Neural progenitor cell (in vitro differentiated cells): ENCODE data around the gene SCLY. TPM values are rescaled to one million over a fixed set of nuclear protein-coding genes. Genes with fewer than 3 reads are reported as not detected.
"Not testable (repeated sequence)": the region's sequence is repeated elsewhere in the genome, so short reads cannot be mapped to it uniquely, and the experiment has no call there.

Experiments
- DNase-seq: peaks from one replicate; pipeline ENCODE4 v3.0.0-alpha.2; 2016; ENCODE audit warnings: low spot score
- H2AFZ ChIP-seq: fragments of 200-600 bp; sonication (generic); replicated peaks from 2 replicates; pipeline ENCODE4 v1.6.1; 2016; ENCODE audit warnings: antibody characterized with exemption
- H3F3A ChIP-seq: fragments of 200-600 bp; sonication (generic); 2 replicates; pipeline ENCODE4 v1.6.1; 2016; ENCODE audit warnings: antibody characterized with exemption, low read depth
- H3K27ac ChIP-seq: fragments of 200-600 bp; sonication (generic); 2 replicates; pipeline ENCODE4 v1.5.1; 2016; ENCODE audit warnings: mild to moderate bottlenecking
- H3K27me3 ChIP-seq: fragments of 200-600 bp; sonication (generic); 2 replicates; pipeline ENCODE4 v1.6.1; 2016; ENCODE audit warnings: mild to moderate bottlenecking, moderate library complexity
- H3K36me3 ChIP-seq: fragments of 200-600 bp; sonication (generic); 2 replicates; pipeline ENCODE4 v1.5.1; 2016
- H3K4me1 ChIP-seq: fragments of 200-600 bp; sonication (generic); 2 replicates; pipeline ENCODE4 v1.6.1; 2016; ENCODE audit warnings: mixed run types
- H3K4me2 ChIP-seq: fragments of 200-600 bp; sonication (generic); 2 replicates; pipeline ENCODE4 v1.6.1; 2016
- H3K4me3 ChIP-seq: fragments of 200-600 bp; sonication (generic); 2 replicates; pipeline ENCODE4 v1.5.1; 2016
- H3K79me2 ChIP-seq: fragments of 200-600 bp; sonication (generic); 2 replicates; pipeline ENCODE4 v1.6.1; 2016; ENCODE audit warnings: low read depth
- H3K9ac ChIP-seq: fragments of 200-600 bp; sonication (generic); 2 replicates; pipeline ENCODE4 v1.6.1; 2016
- H3K9me3 ChIP-seq: fragments of 200-600 bp; sonication (generic); 2 replicates; pipeline ENCODE4 v1.5.1; 2016; ENCODE audit warnings: low read depth
- H4K20me1 ChIP-seq: fragments of 200-600 bp; sonication (generic); 2 replicates; pipeline ENCODE4 v1.6.1; 2016; ENCODE audit warnings: low read depth
- H3K27ac Mint-ChIP-seq: 3 replicates; pipeline ENCODE4 v1.8.0; 2021; ENCODE audit warnings: mixed read lengths
- H3K27me3 Mint-ChIP-seq: 2 replicates; pipeline ENCODE4 v1.8.0; 2022; ENCODE audit warnings: low read depth, mild to moderate bottlenecking, inconsistent platforms, moderate library complexity, mixed read lengths; ENCODE audit not compliant: insufficient read depth
- H3K36me3 Mint-ChIP-seq: 3 replicates; pipeline ENCODE4 v1.8.0; 2021; ENCODE audit warnings: mixed read lengths
- H3K4me1 Mint-ChIP-seq: 3 replicates; pipeline ENCODE4 v1.8.0; 2021; ENCODE audit warnings: mixed read lengths
- H3K4me3 Mint-ChIP-seq: 3 replicates; pipeline ENCODE4 v1.8.0; 2021; ENCODE audit warnings: mild to moderate bottlenecking, moderate library complexity, mixed read lengths
- H3K9me3 Mint-ChIP-seq: 3 replicates; pipeline ENCODE4 v1.8.0; 2020; ENCODE audit warnings: mixed read lengths
- EZH2 ChIP-seq: fragments of 200-600 bp; sonication (generic); IDR thresholded peaks from 2 replicates; pipeline ENCODE4 v1.6.1; 2017; ENCODE audit warnings: antibody characterized with exemption, mild to moderate bottlenecking, moderate library complexity
- EZH2phosphoT487 ChIP-seq: fragments of 200-600 bp; sonication (generic); IDR thresholded peaks from 2 replicates; pipeline ENCODE4 v1.6.1; 2017; ENCODE audit warnings: antibody characterized with exemption
- total RNA-seq: library from RNA; depleted of rRNA; stranded (reverse); fragments of >200 nt; gene quantifications from 2 replicates; pipeline ENCODE4 v1.2.3, GENCODE V29; 2015; ENCODE audit warnings: low replicate concordance
- TF ChIP-seq, protein P1 (sequence below): fragments of 200-600 bp; sonication (generic); IDR thresholded peaks from 2 replicates; pipeline ENCODE4 v1.5.1; 2017; ENCODE audit warnings: antibody characterized with exemption, mild to moderate bottlenecking

The SCLY gene
- total RNA-seq, 1 donor from 2014 or later = 44.1 TPM

DNA sequence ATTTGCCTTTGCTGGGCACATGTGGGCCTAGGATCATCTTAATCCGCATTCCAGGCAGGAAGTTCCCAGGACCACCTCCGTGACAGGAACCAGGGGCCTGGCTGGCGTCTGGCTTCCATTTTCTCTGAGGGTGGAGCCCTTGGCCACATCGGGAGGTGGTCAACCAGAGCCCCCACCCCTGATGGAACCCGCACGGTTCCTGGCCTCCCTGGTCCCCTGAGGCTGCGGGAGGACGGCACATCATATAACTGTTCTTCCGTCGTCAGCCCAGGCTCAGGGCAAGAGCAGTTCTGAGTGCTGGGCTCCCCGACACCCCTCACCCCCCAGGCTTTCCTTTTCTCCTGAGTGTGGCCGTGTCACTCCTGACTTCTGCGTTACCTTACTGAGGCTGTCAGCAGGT lies 52.8 kb downstream of the SCLY start:
- DNase-seq = no peak
- H3K27ac Mint-ChIP-seq = no peak overlapping the region
- H3K9me3 Mint-ChIP-seq = peaks cover 21% of the 10 kb centered on the region
- TF ChIP-seq EZH2 (no peak), EZH2phosphoT487 (no peak)
- TF ChIP-seq, protein P1, sequence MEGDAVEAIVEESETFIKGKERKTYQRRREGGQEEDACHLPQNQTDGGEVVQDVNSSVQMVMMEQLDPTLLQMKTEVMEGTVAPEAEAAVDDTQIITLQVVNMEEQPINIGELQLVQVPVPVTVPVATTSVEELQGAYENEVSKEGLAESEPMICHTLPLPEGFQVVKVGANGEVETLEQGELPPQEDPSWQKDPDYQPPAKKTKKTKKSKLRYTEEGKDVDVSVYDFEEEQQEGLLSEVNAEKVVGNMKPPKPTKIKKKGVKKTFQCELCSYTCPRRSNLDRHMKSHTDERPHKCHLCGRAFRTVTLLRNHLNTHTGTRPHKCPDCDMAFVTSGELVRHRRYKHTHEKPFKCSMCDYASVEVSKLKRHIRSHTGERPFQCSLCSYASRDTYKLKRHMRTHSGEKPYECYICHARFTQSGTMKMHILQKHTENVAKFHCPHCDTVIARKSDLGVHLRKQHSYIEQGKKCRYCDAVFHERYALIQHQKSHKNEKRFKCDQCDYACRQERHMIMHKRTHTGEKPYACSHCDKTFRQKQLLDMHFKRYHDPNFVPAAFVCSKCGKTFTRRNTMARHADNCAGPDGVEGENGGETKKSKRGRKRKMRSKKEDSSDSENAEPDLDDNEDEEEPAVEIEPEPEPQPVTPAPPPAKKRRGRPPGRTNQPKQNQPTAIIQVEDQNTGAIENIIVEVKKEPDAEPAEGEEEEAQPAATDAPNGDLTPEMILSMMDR = no peak
- no peaks in the 10 kb centered on the region for H4K20me1 ChIP-seq
- H2AFZ ChIP-seq = no peak overlapping the region
- no peak overlapping the region for H3K27ac ChIP-seq
- H3K9ac ChIP-seq = no peak overlapping the region
- H3K4me1 ChIP-seq = peaks cover 9% of the 10 kb centered on the region
- H3K4me3 ChIP-seq = no peak overlapping the region
- H3K27me3 Mint-ChIP-seq = peaks cover 13% of the 10 kb centered on the region
- H3K9me3 ChIP-seq = peaks cover 10% of the 10 kb centered on the region
- no peaks in the 10 kb centered on the region for H3K36me3 Mint-ChIP-seq
- peaks cover 11% of the 10 kb centered on the region for H3K27me3 ChIP-seq
- H3K4me2 ChIP-seq = no peak overlapping the region
- no peaks in the 10 kb centered on the region for H3K79me2 ChIP-seq
- H3K4me1 Mint-ChIP-seq = peaks cover 10% of the 10 kb centered on the region
- H3F3A ChIP-seq = peaks cover 9% of the 10 kb centered on the region
- H3K4me3 Mint-ChIP-seq = no peak overlapping the region
- H3K36me3 ChIP-seq = no peaks in the 10 kb centered on the region

GRCh38 chr2:238114331-238114841 lies 53.6 kb downstream of the SCLY start:
- Mint-ChIP-seq H3K36me3 (no peaks in the 10 kb centered on the region), H3K4me1 (peaks cover 2% of the 10 kb centered on the region), H3K9me3 (peaks cover 21% of the 10 kb centered on the region), H3K27me3 (peaks cover 13% of the 10 kb centered on the region), H3K4me3 (no peak overlapping the region), H3K27ac (no peak overlapping the region)
- Histone ChIP-seq H2AFZ (no peak overlapping the region), H4K20me1 (no peaks in the 10 kb centered on the region), H3K79me2 (no peaks in the 10 kb centered on the region), H3K4me2 (no peak overlapping the region), H3K4me1 (peaks cover under 1% of the 10 kb centered on the region), H3K36me3 (no peaks in the 10 kb centered on the region), H3K27me3 (peaks cover 14% of the 10 kb centered on the region), H3F3A (peaks cover under 1% of the 10 kb centered on the region), H3K9ac (no peak overlapping the region), H3K9me3 (peaks cover 10% of the 10 kb centered on the region), H3K27ac (no peak overlapping the region), H3K4me3 (no peak overlapping the region)
- no peak for DNase-seq
- no peak for TF ChIP-seq EZH2phosphoT487
- no peak for TF ChIP-seq EZH2
- TF ChIP-seq, protein P1 = no peak

DNA sequence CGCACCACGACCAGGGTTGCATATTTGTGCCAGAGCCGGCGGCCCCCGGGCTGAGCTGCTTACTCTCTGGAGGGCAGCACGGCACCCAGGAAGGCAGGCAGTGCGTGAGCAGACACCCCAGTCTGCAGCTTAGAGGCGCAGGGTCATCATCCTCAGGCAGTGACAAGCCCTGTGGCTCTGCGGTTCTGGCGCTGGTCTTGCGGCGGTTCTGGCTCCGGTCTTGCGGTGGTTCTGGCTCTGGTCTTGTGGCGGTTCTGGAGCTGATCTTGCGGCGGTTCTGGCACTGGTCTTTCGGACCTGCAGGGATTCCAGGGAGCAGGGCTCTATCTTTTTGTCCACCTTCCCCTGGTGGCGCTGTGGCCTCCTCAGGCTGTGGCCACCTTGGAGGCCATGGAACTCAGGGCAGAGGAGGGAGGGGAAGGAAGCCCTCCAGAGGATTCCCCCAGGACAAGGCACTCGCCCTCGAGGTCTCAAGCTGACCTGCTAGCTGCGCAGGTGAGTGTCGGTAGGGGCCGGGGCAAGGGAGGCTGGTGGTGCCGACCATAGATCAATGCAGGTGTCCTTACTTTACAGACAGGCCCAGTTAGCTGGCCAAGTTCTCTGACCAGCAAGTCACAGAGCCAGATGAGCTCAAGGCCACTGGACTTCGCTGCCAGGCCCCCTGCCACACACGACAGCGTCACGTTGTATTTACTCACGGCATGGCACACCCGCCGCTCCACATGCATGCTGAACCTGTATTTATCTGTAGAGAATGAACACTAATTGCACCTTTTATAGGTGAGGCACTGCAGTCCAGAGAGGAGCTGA lies 54.3 kb downstream of the SCLY start:
- Histone ChIP-seq H2AFZ (no peak overlapping the region), H3K4me1 (no peaks in the 10 kb centered on the region), H3K9me3 (peaks cover 10% of the 10 kb centered on the region), H3K27me3 (peaks cover 14% of the 10 kb centered on the region), H3K9ac (no peak overlapping the region), H3K4me2 (no peak overlapping the region), H4K20me1 (no peaks in the 10 kb centered on the region), H3K27ac (no peak overlapping the region), H3K79me2 (no peaks in the 10 kb centered on the region), H3K4me3 (no peak overlapping the region), H3K36me3 (no peaks in the 10 kb centered on the region), H3F3A (no peaks in the 10 kb centered on the region)
- H3K36me3 Mint-ChIP-seq = no peaks in the 10 kb centered on the region
- no peaks in the 10 kb centered on the region for H3K4me1 Mint-ChIP-seq
- peaks cover 13% of the 10 kb centered on the region for H3K27me3 Mint-ChIP-seq
- peaks cover 21% of the 10 kb centered on the region for H3K9me3 Mint-ChIP-seq
- no peak for DNase-seq
- no peak overlapping the region for H3K4me3 Mint-ChIP-seq
- TF ChIP-seq, protein P1 = no peak
- TF ChIP-seq EZH2 = no peak
- no peak for TF ChIP-seq EZH2phosphoT487
- no peak overlapping the region for H3K27ac Mint-ChIP-seq

GRCh38 chr2:238115709-238116108 lies 54.9 kb downstream of the SCLY start:
- not testable (repeated sequence) for DNase-seq, H3K27ac Mint-ChIP-seq, H3K27ac ChIP-seq

More at GRCh38 chr2:238115709-238116108, 54.9 kb downstream of the SCLY start:
- not testable (repeated sequence) for H3K4me1 Mint-ChIP-seq, H4K20me1 ChIP-seq, H3K9ac ChIP-seq, H3K4me3 Mint-ChIP-seq, H3K36me3 Mint-ChIP-seq, H3K9me3 ChIP-seq, H2AFZ ChIP-seq, H3K4me3 ChIP-seq, H3K4me2 ChIP-seq, H3K79me2 ChIP-seq, H3F3A ChIP-seq, H3K36me3 ChIP-seq, H3K4me1 ChIP-seq
- H3K27me3 Mint-ChIP-seq = peaks cover 13% of the 10 kb centered on the region
- peaks cover 14% of the 10 kb centered on the region for H3K27me3 ChIP-seq
- H3K9me3 Mint-ChIP-seq = peaks cover 21% of the 10 kb centered on the region
